A549 (cell line): Measurements from ENCODE around the gene TMEM161A.

Experiments
- CHD2 ChIP-seq: fragments of 150-350 bp; IDR thresholded peaks from 2 replicates; pipeline ENCODE4 v1.6.1; 2014; ENCODE audit warnings: low read length; ENCODE audit not compliant: partially characterized antibody
- POLR2A ChIP-seq: IDR thresholded peaks from 2 replicates; pipeline ENCODE4 v1.6.1; 2012; ENCODE audit warnings: mild to moderate bottlenecking, low read length
- RNF2 ChIP-seq: fragments of 200-600 bp; sonication (generic); IDR thresholded peaks from 2 replicates; pipeline ENCODE4 v1.6.1; 2016; ENCODE audit warnings: low read depth, mild to moderate bottlenecking, antibody characterized with exemption, moderate library complexity, borderline replicate concordance
- SMC3 ChIP-seq: fragments of >200 bp; sonication (Bioruptor Twin); formaldehyde crosslinking; IDR thresholded peaks from 3 replicates; pipeline ENCODE4 v1.6.1; 2018; ENCODE audit warnings: inconsistent platforms
- TF ChIP-seq, protein P1 (sequence below): fragments of >200 bp; sonication (Bioruptor Twin); formaldehyde crosslinking; IDR thresholded peaks from 3 replicates; pipeline ENCODE4 v1.5.1; 2016

DNA sequence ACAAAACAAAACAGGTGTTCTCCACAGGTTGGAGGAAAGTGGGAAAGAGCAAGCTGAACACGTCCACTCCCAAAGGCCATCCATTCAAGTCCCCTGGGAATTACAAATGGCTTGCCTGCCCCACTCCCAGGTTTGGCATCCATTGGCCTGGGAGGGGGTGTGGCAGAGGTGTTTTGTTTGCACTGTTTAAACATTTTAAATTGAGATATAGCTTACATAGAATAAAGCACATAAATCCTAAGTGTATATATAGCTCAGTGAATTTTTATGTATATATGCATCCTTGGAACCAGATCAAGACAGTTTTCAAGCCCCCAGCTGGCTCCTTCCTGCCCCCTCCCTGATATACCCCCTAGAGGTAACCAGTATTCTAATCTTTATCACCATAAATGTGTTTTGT, 61.8 kb downstream of the TMEM161A start:
- TF ChIP-seq POLR2A (no peak), CHD2 (no peak), RNF2 (no peak), SMC3 (no peak)
- TF ChIP-seq, protein P1, sequence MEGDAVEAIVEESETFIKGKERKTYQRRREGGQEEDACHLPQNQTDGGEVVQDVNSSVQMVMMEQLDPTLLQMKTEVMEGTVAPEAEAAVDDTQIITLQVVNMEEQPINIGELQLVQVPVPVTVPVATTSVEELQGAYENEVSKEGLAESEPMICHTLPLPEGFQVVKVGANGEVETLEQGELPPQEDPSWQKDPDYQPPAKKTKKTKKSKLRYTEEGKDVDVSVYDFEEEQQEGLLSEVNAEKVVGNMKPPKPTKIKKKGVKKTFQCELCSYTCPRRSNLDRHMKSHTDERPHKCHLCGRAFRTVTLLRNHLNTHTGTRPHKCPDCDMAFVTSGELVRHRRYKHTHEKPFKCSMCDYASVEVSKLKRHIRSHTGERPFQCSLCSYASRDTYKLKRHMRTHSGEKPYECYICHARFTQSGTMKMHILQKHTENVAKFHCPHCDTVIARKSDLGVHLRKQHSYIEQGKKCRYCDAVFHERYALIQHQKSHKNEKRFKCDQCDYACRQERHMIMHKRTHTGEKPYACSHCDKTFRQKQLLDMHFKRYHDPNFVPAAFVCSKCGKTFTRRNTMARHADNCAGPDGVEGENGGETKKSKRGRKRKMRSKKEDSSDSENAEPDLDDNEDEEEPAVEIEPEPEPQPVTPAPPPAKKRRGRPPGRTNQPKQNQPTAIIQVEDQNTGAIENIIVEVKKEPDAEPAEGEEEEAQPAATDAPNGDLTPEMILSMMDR, result no peak
